Thyroid gland (tissue), 4 donors: Measurements from ENCODE around the gene CEP152.

ENCODE experiments used
- CTCF ChIP-seq, 6 experiments: fragments of 200-600 bp in 3 of 6; fragments of 450-650 bp in 3 of 6; sonication (generic) in 3 of 6; IDR thresholded peaks; one replicate each; pipeline ENCODE4 v1.5.1; 2016 to 2019; ENCODE audit warnings: antibody characterized with exemption in 6 of 6, mild to moderate bottlenecking in 2 of 6, inconsistent platforms in 1 of 6, moderate library complexity in 1 of 6
- POLR2A ChIP-seq, 2 donors: fragments of 450-650 bp; IDR thresholded peaks; one replicate each; pipeline ENCODE4 v1.6.1; 2017; ENCODE audit warnings: antibody characterized with exemption in 2 of 2, mild to moderate bottlenecking in 2 of 2, moderate library complexity in 1 of 2

- TF ChIP-seq POLR2A (IDR thresholded peaks at IDR 0.05) (no peak), CTCF (IDR thresholded peaks at IDR 0.05) (no peak)
Measured at GRCh38 chr15:48712546-48712945, 98.3 kb downstream of the CEP152 start.
